ENCODE measurements around the gene OR52E6.

The OR52E6 gene

GRCh38 chr11:5841797-5842196, at the start of gene OR52E6:
Gene OR52E6, minus strand, starts transcription at chr11:5841897. Its CDS starts 0 bp downstream, at chr11:5841897.
- DNase-seq = no peak

GRCh38 chr11:5891216-5891800, 49.6 kb upstream of the OR52E6 start:
- DNase-seq = peak; percentile 27

GRCh38 chr11:5887661-5888060, 46.0 kb upstream of the OR52E6 start:
- no peak for DNase-seq

GRCh38 chr11:5887172-5887571, 45.5 kb upstream of the OR52E6 start:
- DNase-seq = no peak

- no peak for DNase-seq
Observed at GRCh38 chr11:5881756-5882155, 40.1 kb upstream of the OR52E6 start.

- no peak for DNase-seq
Observed at GRCh38 chr11:5880329-5880728, 38.6 kb upstream of the OR52E6 start, which contains the start of gene OR52E4. Gene OR52E4, plus strand, starts transcription at chr11:5880629. Its CDS starts 3,664 bp downstream, at chr11:5884293.

- no peak for DNase-seq
Observed at GRCh38 chr11:5878564-5878963, 36.9 kb upstream of the OR52E6 start.

GRCh38 chr11:5865826-5866225, 24.1 kb upstream of the OR52E6 start:
- no peak for DNase-seq

GRCh38 chr11:5857590-5857989, 15.9 kb upstream of the OR52E6 start, which contains the start of gene OR52E8:
Gene OR52E8, minus strand, starts transcription at chr11:5857690. Its CDS starts 0 bp downstream, at chr11:5857690.
- no peak for DNase-seq

GRCh38 chr11:5851002-5851401, 9.3 kb upstream of the OR52E6 start:
- DNase-seq = no peak

- no peak for DNase-seq
Observed at GRCh38 chr11:5847711-5848110, 6.0 kb upstream of the OR52E6 start.

GRCh38 chr11:5846701-5847100, 5.0 kb upstream of the OR52E6 start:
- DNase-seq = no peak

GRCh38 chr11:5837695-5838094, 4.0 kb downstream of the OR52E6 start:
- DNase-seq = no peak

- no peak for DNase-seq
Observed at GRCh38 chr11:5833446-5833845, 8.3 kb downstream of the OR52E6 start.

- DNase-seq = no peak
Observed at GRCh38 chr11:5831196-5831829, 10.4 kb downstream of the OR52E6 start.

- no peak for DNase-seq
Observed at GRCh38 chr11:5818245-5818886, 23.3 kb downstream of the OR52E6 start.

- DNase-seq = no peak
Observed at GRCh38 chr11:5815534-5815933, 26.2 kb downstream of the OR52E6 start.

GRCh38 chr11:5809905-5810795, 31.5 kb downstream of the OR52E6 start:
- no peak for DNase-seq

- no peak for DNase-seq
Observed at GRCh38 chr11:5809122-5809519, 32.6 kb downstream of the OR52E6 start.

GRCh38 chr11:5808500-5809121, 33.1 kb downstream of the OR52E6 start, which contains the start of gene OR52N2:
Gene OR52N2, plus strand, starts transcription at chr11:5808924. Its CDS starts 11,412 bp downstream, at chr11:5820336.
- DNase-seq = peak; percentile 64

GRCh38 chr11:5807580-5807979, 34.1 kb downstream of the OR52E6 start:
- DNase-seq = no peak

GRCh38 chr11:5803982-5804381, 37.7 kb downstream of the OR52E6 start:
- no peak for DNase-seq

- no peak for DNase-seq
Observed at GRCh38 chr11:5796541-5796940, 45.2 kb downstream of the OR52E6 start.
